Natural killer cell (primary cell): Measurements from ENCODE around the gene A3GALT2. TPM values are rescaled to one million over a fixed set of nuclear protein-coding genes. Genes with fewer than 3 reads are reported as not detected.

Experiments used
- ATAC-seq, 3 donors: fragments of 150-1000 bp in 2 of 3; fragments of 200-7000 bp in 1 of 3; cut with Tn5 transposase; 1 replicate in 1 of 3; 2 replicates in 2 of 3; pipeline ENCODE4 v1.10.0; 2021; ENCODE audit warnings: mild to moderate bottlenecking in 2 of 3, moderate library complexity in 2 of 3
- DNase-seq, 2 donors: peaks; one replicate each; pipeline versions ENCODE4 v3.0.0 to v3.0.0-alpha.2; 2013 to 2021; ENCODE audit warnings: mixed read lengths in 1 of 2
- H3K27ac ChIP-seq: one replicate; pipeline ENCODE4 v1.5.1; 2013; ENCODE audit warnings: mild to moderate bottlenecking, low read length
- H3K27me3 ChIP-seq: one replicate; pipeline ENCODE4 v1.6.1; 2013; ENCODE audit warnings: low read length; ENCODE audit not compliant: control insufficient read depth, insufficient read depth
- H3K36me3 ChIP-seq: one replicate; pipeline ENCODE4 v1.6.1; 2013; ENCODE audit warnings: low read length; ENCODE audit not compliant: control insufficient read depth, insufficient read depth
- H3K4me1 ChIP-seq: one replicate; pipeline ENCODE4 v1.6.1; 2013; ENCODE audit warnings: low read length; ENCODE audit not compliant: control insufficient read depth, insufficient read depth
- H3K4me3 ChIP-seq: one replicate; pipeline ENCODE4 v1.5.1; 2013; ENCODE audit warnings: low read length
- H3K9me3 ChIP-seq: one replicate; pipeline ENCODE4 v1.6.1; 2013; ENCODE audit warnings: low read length; ENCODE audit not compliant: control insufficient read depth, insufficient read depth
- H3K27ac Mint-ChIP-seq, 2 donors: one replicate each; pipeline ENCODE4 v1.8.0; 2022; ENCODE audit warnings: mild to moderate bottlenecking in 2 of 2, mixed read lengths in 2 of 2, moderate library complexity in 1 of 2
- H3K27me3 Mint-ChIP-seq, 2 donors: one replicate each; pipeline ENCODE4 v1.8.0; 2022; ENCODE audit warnings: low read depth in 2 of 2, mixed read lengths in 2 of 2
- H3K36me3 Mint-ChIP-seq: one replicate; pipeline ENCODE4 v1.8.0; 2022; ENCODE audit warnings: mixed read lengths
- H3K4me1 Mint-ChIP-seq, 2 donors: one replicate each; pipeline ENCODE4 v1.8.0; 2022; ENCODE audit warnings: mixed read lengths in 2 of 2
- H3K4me3 Mint-ChIP-seq: one replicate; pipeline ENCODE4 v1.8.0; 2022; ENCODE audit warnings: mild to moderate bottlenecking, moderate library complexity, mixed read lengths
- H3K9me3 Mint-ChIP-seq, 2 donors: one replicate each; pipeline ENCODE4 v1.8.0; 2022; ENCODE audit warnings: mixed read lengths in 2 of 2
- CTCF ChIP-seq: fragments of 200-600 bp; IDR thresholded peaks from one replicate; pipeline ENCODE4 v1.8.0; 2022; ENCODE audit warnings: antibody characterized with exemption
- WGBS: methylation state at CpG from one replicate; pipeline ENCODE4 v1.1.7; 2013; ENCODE audit warnings: missing lambda C conversion rate; ENCODE audit not compliant: insufficient coverage; 5-methylcytosine and 5-hydroxymethylcytosine counted together
- intact Hi-C: fragments of 100-400 bp; cut with micrococcal nuclease; formaldehyde crosslinking; loops from one replicate; pipeline ENCODE4 v1.14.2; 2022
- total RNA-seq, 4 donors: library from RNA; stranded (reverse); fragments of 120-200 nt in 1 of 4; gene quantifications; one replicate each; pipeline versions ENCODE4 v1.2.3 to v1.2.4, GENCODE V29; 2013 to 2022

A3GALT2 gene
- total RNA-seq, 3 donors from 2014 or later (not counting 1 experiment from before 2014, with no cell fraction given) = not detected

- H3K9me3 Mint-ChIP-seq = no peaks in the 10 kb centered on the region
- no peaks in the 10 kb centered on the region for H3K36me3 Mint-ChIP-seq
- Histone ChIP-seq H3K36me3 (no peaks in the 10 kb centered on the region), H3K9me3 (no peaks in the 10 kb centered on the region), H3K27me3 (no peaks in the 10 kb centered on the region), H3K4me1 (no peaks in the 10 kb centered on the region), H3K27ac (no peak overlapping the region), H3K4me3 (no peak overlapping the region)
- no peak for DNase-seq
- no peak for TF ChIP-seq CTCF
- H3K4me1 Mint-ChIP-seq = peaks cover 0 to 14% of the 10 kb centered on the region in 2 donors
- ATAC-seq = peak in 2 of 3 donors; percentile 41 to 68
- intact Hi-C loops = loop anchor here (10.0 kb wide), 1 partner anchor 227 kb away; no protein-coding TSS in a partner anchor
- no peak overlapping the region for H3K27ac Mint-ChIP-seq
- WGBS = 58% methylated on average over 8 of the region's 11 CpGs
- H3K4me3 Mint-ChIP-seq = no peak overlapping the region
- H3K27me3 Mint-ChIP-seq = peaks cover 0 to 3% of the 10 kb centered on the region in 2 donors
Measured at GRCh38 chr1:33361532-33362235, 40.8 kb upstream of the A3GALT2 start.

DNA sequence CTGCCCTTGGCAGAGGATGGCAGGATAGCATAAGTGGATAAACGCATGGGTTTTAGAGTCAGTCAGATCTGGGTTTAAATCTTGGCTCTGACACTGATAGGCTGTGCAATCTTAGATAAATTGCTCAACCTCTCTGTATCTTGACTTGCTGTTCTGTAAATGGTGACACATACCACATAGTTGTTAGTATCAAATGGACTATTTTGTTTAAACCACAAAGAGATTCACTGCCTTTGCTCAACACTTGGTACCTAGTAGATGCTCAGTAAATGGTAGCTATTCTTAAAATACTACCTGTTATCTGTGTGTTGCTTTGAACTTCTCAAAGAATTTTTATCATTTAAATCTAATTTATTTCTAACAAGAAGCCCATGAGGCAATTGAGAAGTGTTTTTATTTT, 39.5 kb upstream of the A3GALT2 start:
- ATAC-seq (no peak), DNase-seq (no peak)
- intact Hi-C loops = loop anchor here (10.0 kb wide), 1 partner anchor 226 kb away; no protein-coding TSS in a partner anchor
- Mint-ChIP-seq H3K27ac (no peak overlapping the region), H3K9me3 (no peaks in the 10 kb centered on the region), H3K27me3 (peaks cover 0 to 3% of the 10 kb centered on the region in 2 donors), H3K36me3 (no peaks in the 10 kb centered on the region), H3K4me3 (no peak overlapping the region), H3K4me1 (peaks cover 0 to 14% of the 10 kb centered on the region in 2 donors)
- H3K9me3 ChIP-seq = no peaks in the 10 kb centered on the region
- H3K4me3 ChIP-seq = no peak overlapping the region
- no peaks in the 10 kb centered on the region for H3K36me3 ChIP-seq
- TF ChIP-seq CTCF = no peak
- no peaks in the 10 kb centered on the region for H3K4me1 ChIP-seq
- H3K27ac ChIP-seq = no peak overlapping the region
- 91% methylated on average over 1 of the region's 1 CpG for WGBS
- no peaks in the 10 kb centered on the region for H3K27me3 ChIP-seq

- H3K36me3 Mint-ChIP-seq = no peaks in the 10 kb centered on the region
- ATAC-seq = no peak
- peaks cover 0 to 14% of the 10 kb centered on the region in 2 donors for H3K4me1 Mint-ChIP-seq
- 92% methylated on average over 2 of the region's 2 CpGs for WGBS
- Histone ChIP-seq H3K4me1 (no peaks in the 10 kb centered on the region), H3K4me3 (no peak overlapping the region), H3K27me3 (no peaks in the 10 kb centered on the region), H3K27ac (no peak overlapping the region), H3K9me3 (no peaks in the 10 kb centered on the region), H3K36me3 (no peaks in the 10 kb centered on the region)
- intact Hi-C loops = loop anchor here (10.0 kb wide), 1 partner anchor 225 kb away; no protein-coding TSS in a partner anchor
- no peaks in the 10 kb centered on the region for H3K9me3 Mint-ChIP-seq
- peaks cover 0 to 3% of the 10 kb centered on the region in 2 donors for H3K27me3 Mint-ChIP-seq
- no peak overlapping the region for H3K27ac Mint-ChIP-seq
- no peak for TF ChIP-seq CTCF
- no peak for DNase-seq
- no peak overlapping the region for H3K4me3 Mint-ChIP-seq
Measured at GRCh38 chr1:33359931-33360330, 39.0 kb upstream of the A3GALT2 start.
